ENCODE measurements around the gene CELA1. TPM values are rescaled to one million over a fixed set of nuclear protein-coding genes. Genes with fewer than 3 reads are reported as not detected.

Gene CELA1
- total and polyA plus RNA-seq, 5 donors: 0.26 TPM; not detected in 4

Other genes starting within 250 kb of the CELA1 start
- 10 to 100 TPM; 17.4 to 25.1 (median 20.3) TPM for gene TFCP2, start 173.5 kb downstream of the CELA1 start, total RNA-seq
- gene TFCP2, start 173.5 kb downstream of the CELA1 start, polyA plus RNA-seq: 11.8 TPM
- gene POU6F1, start 128.6 kb downstream of the CELA1 start, total RNA-seq: 10 to 100 TPM in 1 of 4 donors, 1 to 10 TPM in 3; 7.7 to 10.2 (median 8.4) TPM
- 4.6 TPM for gene POU6F1, start 128.6 kb downstream of the CELA1 start, polyA plus RNA-seq
- gene DAZAP2, start 107.9 kb downstream of the CELA1 start, total RNA-seq: 100 to 1,000 TPM; 150 to 176 (median 168) TPM
- 135 TPM for gene DAZAP2, start 107.9 kb downstream of the CELA1 start, polyA plus RNA-seq
- gene SMAGP, start 76.3 kb downstream of the CELA1 start, total RNA-seq: 1 to 10 TPM; 1.4 to 6.2 (median 3.1) TPM
- gene SMAGP, start 76.3 kb downstream of the CELA1 start, polyA plus RNA-seq: 3.6 TPM
- 1 to 10 TPM; 2.5 to 4.5 (median 3.2) TPM for gene BIN2, start 22.5 kb downstream of the CELA1 start, total RNA-seq
- gene BIN2, start 22.5 kb downstream of the CELA1 start, polyA plus RNA-seq: 1.8 TPM
- gene GALNT6, start 44.7 kb upstream of the CELA1 start, total RNA-seq: 1 to 10 TPM in 3 of 4 donors, under 1 TPM in 1; 0.91 to 2.2 (median 1.7) TPM
- 0.25 TPM for gene GALNT6, start 44.7 kb upstream of the CELA1 start, polyA plus RNA-seq
- under 1 TPM; 0.23 to 0.50 (median 0.24) TPM for gene SLC4A8, start 78.2 kb upstream of the CELA1 start, total RNA-seq
- gene SLC4A8, start 78.2 kb upstream of the CELA1 start, polyA plus RNA-seq: 0.02 TPM
- under 1 TPM; 0.09 to 0.58 (median 0.37) TPM for gene SCN8A, start 244.6 kb upstream of the CELA1 start, total RNA-seq
- 0.07 TPM for gene SCN8A, start 244.6 kb upstream of the CELA1 start, polyA plus RNA-seq